Measurements from ENCODE around the gene FAM222A.

The FAM222A gene

DNA sequence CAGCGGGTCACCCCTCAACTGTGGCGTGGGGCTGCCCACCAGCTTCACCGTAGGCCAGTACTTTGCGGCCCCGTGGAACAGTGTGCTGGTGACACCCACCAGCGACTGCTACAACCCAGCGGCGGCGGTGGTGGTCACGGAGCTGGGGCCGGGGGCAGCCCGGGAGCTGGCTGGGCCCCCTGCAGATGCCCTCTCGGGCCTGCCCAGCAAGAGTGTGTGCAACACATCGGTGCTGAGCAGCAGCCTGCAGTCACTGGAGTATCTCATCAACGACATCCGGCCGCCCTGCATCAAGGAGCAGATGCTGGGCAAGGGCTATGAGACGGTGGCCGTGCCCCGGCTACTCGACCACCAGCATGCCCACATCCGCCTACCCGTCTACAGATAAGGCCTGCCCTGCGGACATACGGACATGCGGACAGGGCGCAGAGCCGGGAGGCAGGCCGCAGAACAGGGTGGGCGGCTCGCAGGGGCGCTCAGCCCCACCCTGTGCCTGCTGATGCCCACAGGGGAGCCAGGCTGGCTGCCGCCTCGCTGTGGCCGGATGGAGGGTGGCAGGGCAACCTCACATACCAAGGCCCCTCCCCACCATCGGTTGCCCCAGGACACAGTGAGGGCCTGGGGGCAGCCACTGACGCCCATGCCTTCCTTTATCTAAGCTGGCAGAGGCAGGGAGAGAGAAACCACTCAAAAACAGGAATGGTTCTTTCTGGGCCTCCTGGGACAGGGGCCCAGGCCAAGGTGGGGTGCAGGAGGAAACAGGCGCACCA lies 55.5 kb downstream of the FAM222A start:
- no peak overlapping the region for H3K4me3 ChIP-seq
- H3K9ac ChIP-seq (ENCODE audit: insufficient read length), result no peak overlapping the region
- no peak overlapping the region for H3K27ac ChIP-seq
- TF ChIP-seq EZH2 (IDR thresholded peaks at IDR 0.05) (no peak), FOXP2 (optimal IDR thresholded peaks at IDR 0.05; ENCODE audit: control extremely low read depth, extremely low read length, insufficient read depth) (no peak), POLR2AphosphoS5 (IDR thresholded peaks at IDR 0.05; ENCODE audit: borderline replicate concordance, low read depth, low read length) (no peak)
- no peaks in the 10 kb centered on the region for H3K9me3 ChIP-seq (ENCODE audit: low read depth, low read length)
- no peak for DNase-seq (ENCODE audit: low read depth, low spot score)
- H3K36me3 ChIP-seq (ENCODE audit: insufficient read depth, low read length), result no peaks in the 10 kb centered on the region

DNA sequence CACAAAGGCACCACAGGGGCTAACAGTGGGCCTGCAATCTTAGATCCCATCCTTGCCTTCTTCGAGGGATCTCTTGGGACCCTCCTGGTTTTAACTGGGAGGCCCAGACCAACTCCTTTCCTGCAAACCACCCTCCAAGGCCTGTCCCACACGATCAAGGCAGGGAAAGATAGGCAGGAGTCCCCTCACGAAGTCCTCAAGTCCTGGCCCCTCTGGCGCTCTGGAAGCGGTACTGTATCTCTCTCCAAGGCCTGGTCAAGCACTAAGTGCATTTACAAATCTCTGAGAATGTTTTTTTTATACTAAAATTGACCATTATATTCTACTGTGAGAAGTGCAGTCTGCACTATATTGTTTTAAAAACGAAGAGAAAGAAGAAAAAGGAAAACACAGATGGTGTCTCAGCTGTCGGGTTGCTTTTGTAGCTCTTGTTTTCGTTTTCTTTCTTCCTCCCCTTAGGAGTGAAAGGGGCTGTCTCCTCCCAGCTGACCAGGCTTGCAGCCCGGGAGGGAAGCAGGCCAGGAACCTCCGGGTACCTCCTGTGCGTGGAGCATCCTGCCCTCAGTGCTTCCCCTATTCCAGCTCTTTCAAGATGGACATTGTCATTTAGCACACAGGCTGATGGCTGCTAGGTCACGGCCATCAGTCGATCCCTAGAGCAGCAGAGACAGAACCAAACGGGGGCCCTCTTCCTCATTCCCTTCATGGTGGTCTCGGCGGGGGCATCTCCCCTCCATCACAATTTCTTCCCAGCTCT lies 56.7 kb downstream of the FAM222A start:
- Histone ChIP-seq H3K9me3 (ENCODE audit: low read depth, low read length) (no peaks in the 10 kb centered on the region), H3K4me3 (no peak overlapping the region), H3K27ac (no peak overlapping the region), H3K9ac (ENCODE audit: insufficient read length) (no peak overlapping the region), H3K36me3 (ENCODE audit: insufficient read depth, low read length) (no peaks in the 10 kb centered on the region)
- TF ChIP-seq POLR2AphosphoS5 (IDR thresholded peaks at IDR 0.05; ENCODE audit: borderline replicate concordance, low read depth, low read length) (no peak), EZH2 (IDR thresholded peaks at IDR 0.05) (no peak), FOXP2 (optimal IDR thresholded peaks at IDR 0.05; ENCODE audit: control extremely low read depth, extremely low read length, insufficient read depth) (no peak)
- no peak for DNase-seq (ENCODE audit: low read depth, low spot score)

DNA sequence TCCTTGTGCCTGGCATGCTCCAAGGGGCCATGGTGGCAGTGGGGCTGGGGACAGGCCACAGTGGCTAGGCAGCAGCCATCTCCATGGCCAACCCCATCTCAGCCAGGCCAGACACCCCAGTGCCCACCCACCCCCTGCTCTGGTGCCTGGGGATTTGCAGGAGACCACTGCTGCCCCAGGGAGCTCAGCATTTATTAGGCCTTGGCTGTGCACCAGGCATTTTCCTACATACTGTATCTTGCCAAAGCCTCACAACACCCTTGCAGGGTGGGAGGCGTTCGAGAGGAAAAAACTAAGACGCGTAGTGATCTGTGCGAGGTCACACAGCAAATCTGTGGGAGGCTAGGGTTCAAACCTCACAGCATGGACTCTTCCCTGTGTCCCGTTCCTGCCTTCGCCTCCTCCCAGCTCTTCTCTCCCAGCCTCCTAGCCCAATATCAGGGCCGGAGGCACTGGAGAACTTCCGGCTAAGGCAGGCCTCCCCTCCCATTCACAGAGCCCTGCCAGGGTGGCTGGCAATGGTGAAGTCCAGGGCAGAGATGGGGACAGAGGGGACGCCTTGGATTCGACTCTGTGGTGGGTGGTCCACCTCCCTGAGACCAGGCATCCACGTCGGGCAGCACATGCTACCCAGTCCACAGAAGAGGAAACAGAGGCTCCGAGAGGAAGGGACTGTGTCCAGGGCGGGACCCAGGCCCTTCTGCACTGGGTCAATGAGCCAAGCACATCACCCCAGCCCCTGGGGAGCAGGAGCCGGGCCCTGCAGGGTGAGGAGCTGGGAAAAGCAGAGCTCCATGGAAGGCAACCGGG lies 57.4 kb downstream of the FAM222A start:
- DNase-seq (ENCODE audit: low read depth, low spot score), result no peak
- H3K9ac ChIP-seq (ENCODE audit: insufficient read length), result no peak overlapping the region
- H3K9me3 ChIP-seq (ENCODE audit: low read depth, low read length), result no peaks in the 10 kb centered on the region
- H3K27ac ChIP-seq, result no peak overlapping the region
- H3K4me3 ChIP-seq, result no peak overlapping the region
- H3K36me3 ChIP-seq (ENCODE audit: insufficient read depth, low read length), result no peaks in the 10 kb centered on the region
- TF ChIP-seq FOXP2 (optimal IDR thresholded peaks at IDR 0.05; ENCODE audit: control extremely low read depth, extremely low read length, insufficient read depth) (no peak), POLR2AphosphoS5 (IDR thresholded peaks at IDR 0.05; ENCODE audit: borderline replicate concordance, low read depth, low read length) (no peak), EZH2 (IDR thresholded peaks at IDR 0.05) (no peak)

GRCh38 chr12:109771746-109772621 lies 58.4 kb downstream of the FAM222A start:
- Histone ChIP-seq H3K36me3 (ENCODE audit: insufficient read depth, low read length) (no peaks in the 10 kb centered on the region), H3K9me3 (ENCODE audit: low read depth, low read length) (no peaks in the 10 kb centered on the region), H3K4me3 (no peak overlapping the region), H3K9ac (ENCODE audit: insufficient read length) (no peak overlapping the region), H3K27ac (no peak overlapping the region)
- no peak for DNase-seq (ENCODE audit: low read depth, low spot score)
- TF ChIP-seq FOXP2 (optimal IDR thresholded peaks at IDR 0.05; ENCODE audit: control extremely low read depth, extremely low read length, insufficient read depth), result no peak
- no peak for TF ChIP-seq POLR2AphosphoS5 (IDR thresholded peaks at IDR 0.05; ENCODE audit: borderline replicate concordance, low read depth, low read length)
- TF ChIP-seq EZH2 (IDR thresholded peaks at IDR 0.05), result no peak

GRCh38 chr12:109772622-109773321 lies 59.1 kb downstream of the FAM222A start:
- no peak for DNase-seq (ENCODE audit: low read depth, low spot score)
- H3K9ac ChIP-seq (ENCODE audit: insufficient read length), result no peak overlapping the region
- no peaks in the 10 kb centered on the region for H3K36me3 ChIP-seq (ENCODE audit: insufficient read depth, low read length)
- H3K9me3 ChIP-seq (ENCODE audit: low read depth, low read length), result no peaks in the 10 kb centered on the region
- H3K27ac ChIP-seq, result no peak overlapping the region
- TF ChIP-seq EZH2 (IDR thresholded peaks at IDR 0.05) (no peak), POLR2AphosphoS5 (IDR thresholded peaks at IDR 0.05; ENCODE audit: borderline replicate concordance, low read depth, low read length) (no peak), FOXP2 (optimal IDR thresholded peaks at IDR 0.05; ENCODE audit: control extremely low read depth, extremely low read length, insufficient read depth) (no peak)
- no peak overlapping the region for H3K4me3 ChIP-seq

- DNase-seq (ENCODE audit: low read depth, low spot score), result no peak
- no peak overlapping the region for H3K9ac ChIP-seq (ENCODE audit: insufficient read length)
- no peaks in the 10 kb centered on the region for H3K36me3 ChIP-seq (ENCODE audit: insufficient read depth, low read length)
Measured at GRCh38 chr12:109773384-109774011, 59.9 kb downstream of the FAM222A start.

More at GRCh38 chr12:109773384-109774011, 59.9 kb downstream of the FAM222A start:
- Histone ChIP-seq H3K9me3 (ENCODE audit: low read depth, low read length) (no peaks in the 10 kb centered on the region), H3K27ac (no peak overlapping the region), H3K4me3 (no peak overlapping the region)
- TF ChIP-seq EZH2 (IDR thresholded peaks at IDR 0.05), result no peak
- no peak for TF ChIP-seq POLR2AphosphoS5 (IDR thresholded peaks at IDR 0.05; ENCODE audit: borderline replicate concordance, low read depth, low read length)
- TF ChIP-seq FOXP2 (optimal IDR thresholded peaks at IDR 0.05; ENCODE audit: control extremely low read depth, extremely low read length, insufficient read depth), result no peak
